Mesenchymal stem cell (in vitro differentiated cells and primary cell): Measurements from ENCODE around the gene UHMK1.

ENCODE experiments used
- DNase-seq: peaks from one replicate; pipeline ENCODE4 v3.0.0-alpha.2; 2013
- H2AFZ ChIP-seq: one replicate; pipeline ENCODE4 v1.6.1; 2013; ENCODE audit warnings: low read depth, mild to moderate bottlenecking, control low read depth, inconsistent platforms, low read length, moderate library complexity
- H2AK5ac ChIP-seq: 2 replicates; pipeline ENCODE4 v1.6.1; 2013; ENCODE audit warnings: low read length, moderate library complexity, mild to moderate bottlenecking, inconsistent platforms; ENCODE audit not compliant: severe bottlenecking
- H2BK120ac ChIP-seq: one replicate; pipeline ENCODE4 v1.6.1; 2013; ENCODE audit warnings: low read depth, mild to moderate bottlenecking, inconsistent platforms, low read length, moderate library complexity
- H2BK12ac ChIP-seq, 2 experiments: one replicate each; pipeline ENCODE4 v1.6.1; 2013; ENCODE audit warnings: inconsistent platforms in 2 of 2, low read length in 2 of 2, mild to moderate bottlenecking in 2 of 2, moderate library complexity in 2 of 2, control low read depth in 1 of 2
- H2BK15ac ChIP-seq: one replicate; pipeline ENCODE4 v1.6.1; 2013; ENCODE audit warnings: mild to moderate bottlenecking, low read depth, inconsistent platforms; ENCODE audit not compliant: poor library complexity, severe bottlenecking
- H2BK5ac ChIP-seq: 2 replicates; pipeline ENCODE4 v1.6.1; 2013; ENCODE audit warnings: low read depth, mild to moderate bottlenecking, low read length, control low read depth, inconsistent platforms; ENCODE audit not compliant: poor library complexity, severe bottlenecking
- H3K14ac ChIP-seq, 2 experiments: one replicate each; pipeline ENCODE4 v1.6.1; 2013; ENCODE audit warnings: inconsistent platforms in 2 of 2, low read length in 2 of 2, control low read depth in 1 of 2, mild to moderate bottlenecking in 1 of 2, moderate library complexity in 1 of 2
- H3K18ac ChIP-seq, 2 experiments: one replicate each; pipeline ENCODE4 v1.6.1; 2013; ENCODE audit warnings: inconsistent platforms in 2 of 2, low read length in 2 of 2, control low read depth in 1 of 2, low read depth in 1 of 2, mild to moderate bottlenecking in 1 of 2
- H3K23ac ChIP-seq, 2 experiments: one replicate each; pipeline ENCODE4 v1.6.1; 2013; ENCODE audit warnings: inconsistent platforms in 2 of 2, low read length in 2 of 2, mild to moderate bottlenecking in 2 of 2, moderate library complexity in 2 of 2, control low read depth in 1 of 2
- H3K27ac ChIP-seq: 2 replicates; pipeline ENCODE4 v1.5.1; 2013; ENCODE audit warnings: mild to moderate bottlenecking, moderate library complexity, low read length, control low read depth, inconsistent platforms; ENCODE audit not compliant: poor library complexity, severe bottlenecking
- H3K27me3 ChIP-seq, 2 experiments: 2 replicates each; pipeline versions ENCODE4 v1.6.1 to v1.7.0; 2013; ENCODE audit warnings: low read length in 2 of 2, mild to moderate bottlenecking in 2 of 2, moderate library complexity in 2 of 2, control low read depth in 1 of 2, inconsistent platforms in 1 of 2; ENCODE audit not compliant: control insufficient read depth in 1 of 2, insufficient read depth in 1 of 2
- H3K36me3 ChIP-seq, 2 experiments: 2 replicates each; pipeline versions ENCODE4 v1.6.1 to v1.7.0; 2013; ENCODE audit warnings: low read length in 2 of 2, control low read depth in 1 of 2, inconsistent platforms in 1 of 2, low read depth in 1 of 2, mild to moderate bottlenecking in 1 of 2; ENCODE audit not compliant: insufficient read depth in 2 of 2, control insufficient read depth in 1 of 2
- H3K4ac ChIP-seq, 2 experiments: one replicate each; pipeline ENCODE4 v1.6.1; 2013; ENCODE audit warnings: inconsistent platforms in 2 of 2, low read length in 2 of 2, mild to moderate bottlenecking in 2 of 2, moderate library complexity in 2 of 2, control low read depth in 1 of 2, low read depth in 1 of 2
- H3K4me1 ChIP-seq: 2 replicates; pipeline ENCODE4 v1.6.1; 2013; ENCODE audit warnings: low read depth, low read length, control low read depth; ENCODE audit not compliant: control insufficient read depth, insufficient read depth
- H3K4me2 ChIP-seq: 2 replicates; pipeline ENCODE4 v1.6.1; 2013; ENCODE audit warnings: low read length, mild to moderate bottlenecking, inconsistent platforms; ENCODE audit not compliant: poor library complexity, severe bottlenecking
- H3K4me3 ChIP-seq, 2 experiments: 2 replicates each; pipeline versions ENCODE4 v1.5.1 to v1.7.0; 2013; ENCODE audit warnings: low read length in 2 of 2, mild to moderate bottlenecking in 2 of 2, control low read depth in 1 of 2, low read depth in 1 of 2; ENCODE audit not compliant: insufficient read depth in 1 of 2
- H3K79me1 ChIP-seq: replicated peaks from 2 replicates; pipeline ENCODE4 v1.6.1; 2013; ENCODE audit warnings: mild to moderate bottlenecking, control low read depth, low read length, inconsistent platforms; ENCODE audit not compliant: poor library complexity, severe bottlenecking
- H3K9ac ChIP-seq: 2 replicates; pipeline ENCODE4 v1.7.0; 2013; ENCODE audit warnings: mild to moderate bottlenecking, low read length, moderate library complexity
- H3K9me3 ChIP-seq: 2 replicates; pipeline ENCODE4 v1.7.0; 2013; ENCODE audit warnings: mild to moderate bottlenecking, low read length; ENCODE audit not compliant: control insufficient read depth
- H4K8ac ChIP-seq: one replicate; pipeline ENCODE4 v1.6.1; 2013; ENCODE audit warnings: inconsistent platforms, mild to moderate bottlenecking, low read length, moderate library complexity
- H4K91ac ChIP-seq: one replicate; pipeline ENCODE4 v1.6.1; 2013; ENCODE audit warnings: mild to moderate bottlenecking, low read length, inconsistent platforms
- WGBS: methylation state at CpG from one replicate; pipeline ENCODE4 v1.1.7; 2013; ENCODE audit warnings: mixed read lengths; 5-methylcytosine and 5-hydroxymethylcytosine counted together

UHMK1 gene

GRCh38 chr1:162550925-162551324 is 53.3 kb downstream of the UHMK1 start:
- no peak overlapping the region for H2AFZ ChIP-seq
- no peak overlapping the region for H2BK15ac ChIP-seq
- no peak overlapping the region for H3K18ac ChIP-seq
- H3K79me1 ChIP-seq, result no peaks in the 10 kb centered on the region
- H3K9me3 ChIP-seq, result no peaks in the 10 kb centered on the region
- H2BK12ac ChIP-seq, result no peak overlapping the region
- no peak overlapping the region for H3K4ac ChIP-seq
- H3K9ac ChIP-seq, result no peak overlapping the region
- H3K4me3 ChIP-seq, result no peak overlapping the region
- 100% methylated on average over 1 of the region's 1 CpG for WGBS
- H3K14ac ChIP-seq, result no peak overlapping the region
- no peak overlapping the region for H3K23ac ChIP-seq
- no peak overlapping the region for H3K27ac ChIP-seq
- H2AK5ac ChIP-seq, result no peak overlapping the region
- H3K4me1 ChIP-seq, result no peaks in the 10 kb centered on the region
- H3K36me3 ChIP-seq, result no peaks in the 10 kb centered on the region
- no peak overlapping the region for H4K8ac ChIP-seq
- no peak for DNase-seq
- H4K91ac ChIP-seq, result no peak overlapping the region
- H2BK5ac ChIP-seq, result no peak overlapping the region
- H2BK120ac ChIP-seq, result no peak overlapping the region
- H3K4me2 ChIP-seq, result no peak overlapping the region
- no peaks in the 10 kb centered on the region for H3K27me3 ChIP-seq

GRCh38 chr1:162551969-162552683 is 54.5 kb downstream of the UHMK1 start:
- Histone ChIP-seq H2BK15ac (no peak overlapping the region), H3K79me1 (no peaks in the 10 kb centered on the region), H3K4me1 (no peaks in the 10 kb centered on the region), H3K4me3 (no peak overlapping the region), H3K4me2 (no peak overlapping the region), H3K14ac (no peak overlapping the region), H3K27ac (no peak overlapping the region), H3K4ac (no peak overlapping the region), H3K9me3 (no peaks in the 10 kb centered on the region), H3K18ac (no peak overlapping the region), H3K27me3 (no peaks in the 10 kb centered on the region), H3K23ac (no peak overlapping the region), H3K9ac (peak overlapping the region; percentile 14), H3K36me3 (no peaks in the 10 kb centered on the region), H4K91ac (no peak overlapping the region), H2AK5ac (no peak overlapping the region), H4K8ac (no peak overlapping the region), H2AFZ (no peak overlapping the region), H2BK12ac (no peak overlapping the region), H2BK120ac (no peak overlapping the region), H2BK5ac (no peak overlapping the region)
- 94% methylated on average over 4 of the region's 7 CpGs for WGBS
- DNase-seq, result no peak

- WGBS, result 100% methylated on average over 5 of the region's 8 CpGs
- no peak for DNase-seq
Observed at GRCh38 chr1:162552684-162553252, 55.1 kb downstream of the UHMK1 start.

GRCh38 chr1:162554258-162554657 is 56.6 kb downstream of the UHMK1 start:
- WGBS, result 90% methylated on average over 1 of the region's 1 CpG
- Histone ChIP-seq H3K79me1 (no peaks in the 10 kb centered on the region), H3K14ac (no peak overlapping the region), H3K9ac (peak overlapping the region; percentile 57), H2BK120ac (no peak overlapping the region), H3K4me2 (no peak overlapping the region), H4K91ac (no peak overlapping the region), H3K27ac (no peak overlapping the region), H3K4me1 (no peaks in the 10 kb centered on the region), H3K23ac (peak overlapping the region in 1 of 2 experiments; percentile 35), H3K9me3 (no peaks in the 10 kb centered on the region), H2AK5ac (no peak overlapping the region), H2BK5ac (no peak overlapping the region), H2BK12ac (no peak overlapping the region), H3K4me3 (no peak overlapping the region), H3K36me3 (no peaks in the 10 kb centered on the region), H2AFZ (no peak overlapping the region), H3K4ac (no peak overlapping the region), H4K8ac (no peak overlapping the region), H3K18ac (peak overlapping the region in 1 of 2 experiments; percentile 48), H3K27me3 (no peaks in the 10 kb centered on the region), H2BK15ac (no peak overlapping the region)
- DNase-seq, result peak; percentile 37

More at GRCh38 chr1:162552684-162553252, 55.1 kb downstream of the UHMK1 start:
- Histone ChIP-seq H4K91ac (no peak overlapping the region), H3K36me3 (no peaks in the 10 kb centered on the region), H3K9ac (peak overlapping the region; percentile 14), H3K4ac (no peak overlapping the region), H3K4me2 (no peak overlapping the region), H2BK15ac (no peak overlapping the region), H3K4me3 (no peak overlapping the region), H3K79me1 (no peaks in the 10 kb centered on the region), H2AFZ (no peak overlapping the region), H3K27ac (no peak overlapping the region), H2BK120ac (no peak overlapping the region), H3K9me3 (no peaks in the 10 kb centered on the region), H4K8ac (no peak overlapping the region), H2BK5ac (no peak overlapping the region), H3K4me1 (no peaks in the 10 kb centered on the region), H2AK5ac (no peak overlapping the region), H3K18ac (no peak overlapping the region), H3K14ac (no peak overlapping the region), H2BK12ac (no peak overlapping the region), H3K27me3 (no peaks in the 10 kb centered on the region), H3K23ac (no peak overlapping the region)
